GM18498 (cell line): ENCODE measurements around the gene ITPKA.
A peak's percentile ranks its signal among the peaks of the same experiment; 100 is the strongest.

ENCODE experiments used
- ATAC-seq: cut with Tn5 transposase; IDR thresholded peaks from one replicate; pipeline ENCODE4 v1.9.1; 2021; ENCODE audit warnings: mild to moderate bottlenecking, moderate library complexity; ENCODE audit not compliant: unreplicated experiment

The ITPKA gene

GRCh38 chr15:41489641-41490040, 4.0 kb upstream of the ITPKA start:
- no peak for ATAC-seq

DNA sequence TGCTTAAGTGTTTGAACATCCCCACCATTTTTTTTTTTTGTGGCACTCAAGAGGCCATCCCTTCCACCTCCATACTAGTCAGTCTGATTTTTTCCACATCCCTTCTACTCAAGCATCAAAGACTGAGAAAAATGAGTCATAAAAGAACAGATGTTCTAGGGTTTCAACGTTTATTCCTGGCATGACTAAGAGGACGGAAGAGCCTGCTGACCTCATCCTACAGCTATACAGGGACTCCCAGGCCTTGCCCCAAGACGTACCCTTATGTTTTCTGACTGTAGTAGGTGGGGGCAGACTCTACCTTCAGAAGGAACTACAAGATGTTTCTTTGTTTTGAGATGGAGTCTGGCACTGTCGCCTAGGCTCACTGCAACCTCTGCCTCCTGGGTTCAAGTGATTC, 3.3 kb upstream of the ITPKA start:
- no peak for ATAC-seq

GRCh38 chr15:41491889-41492288, 1.8 kb upstream of the ITPKA start:
- no peak for ATAC-seq

DNA sequence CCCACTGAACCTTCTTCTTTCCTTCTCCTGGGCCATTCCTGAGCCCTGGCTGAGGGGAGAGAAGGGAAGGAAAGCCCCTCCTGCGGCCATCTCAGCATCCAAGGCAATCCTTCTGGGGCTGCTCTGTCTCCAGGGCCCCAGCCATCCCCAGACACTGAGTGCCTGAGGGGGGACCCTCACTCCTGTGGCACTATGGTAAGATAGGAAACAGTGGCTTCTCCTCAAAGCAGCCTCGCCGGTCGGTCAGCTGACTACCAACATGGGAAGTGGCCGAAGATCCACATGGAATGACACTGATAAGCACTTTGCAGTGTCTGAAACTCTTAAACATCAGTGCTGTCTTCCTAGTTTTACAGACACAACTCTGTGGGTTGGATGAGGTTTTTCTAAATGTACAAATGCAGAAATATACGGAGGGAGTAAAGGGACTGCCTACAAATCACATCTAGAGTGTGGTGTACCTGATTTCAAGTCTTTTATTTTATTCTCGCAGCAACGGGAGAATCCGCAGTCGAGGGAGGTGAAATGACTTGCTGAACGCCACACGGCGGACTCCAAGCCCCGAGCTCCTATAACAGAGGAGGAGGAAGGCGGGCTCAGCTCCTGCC, 973 bp upstream of the ITPKA start:
- no peak for ATAC-seq

DNA sequence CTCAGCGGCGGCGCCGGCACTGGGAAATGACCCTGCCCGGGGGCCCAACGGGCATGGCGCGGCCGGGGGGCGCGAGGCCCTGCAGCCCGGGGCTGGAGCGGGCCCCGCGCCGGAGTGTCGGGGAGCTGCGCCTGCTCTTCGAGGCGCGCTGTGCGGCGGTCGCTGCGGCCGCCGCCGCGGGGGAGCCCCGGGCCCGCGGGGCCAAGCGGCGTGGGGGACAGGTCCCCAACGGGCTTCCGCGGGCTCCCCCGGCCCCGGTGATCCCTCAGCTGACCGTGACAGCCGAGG, 172 bp downstream of the ITPKA start:
- no peak for ATAC-seq

- ATAC-seq: peak; percentile 17
Measured at GRCh38 chr15:41494190-41494921, 682 bp downstream of the ITPKA start.

GRCh38 chr15:41494922-41495735, 1.5 kb downstream of the ITPKA start:
- ATAC-seq: no peak

DNA sequence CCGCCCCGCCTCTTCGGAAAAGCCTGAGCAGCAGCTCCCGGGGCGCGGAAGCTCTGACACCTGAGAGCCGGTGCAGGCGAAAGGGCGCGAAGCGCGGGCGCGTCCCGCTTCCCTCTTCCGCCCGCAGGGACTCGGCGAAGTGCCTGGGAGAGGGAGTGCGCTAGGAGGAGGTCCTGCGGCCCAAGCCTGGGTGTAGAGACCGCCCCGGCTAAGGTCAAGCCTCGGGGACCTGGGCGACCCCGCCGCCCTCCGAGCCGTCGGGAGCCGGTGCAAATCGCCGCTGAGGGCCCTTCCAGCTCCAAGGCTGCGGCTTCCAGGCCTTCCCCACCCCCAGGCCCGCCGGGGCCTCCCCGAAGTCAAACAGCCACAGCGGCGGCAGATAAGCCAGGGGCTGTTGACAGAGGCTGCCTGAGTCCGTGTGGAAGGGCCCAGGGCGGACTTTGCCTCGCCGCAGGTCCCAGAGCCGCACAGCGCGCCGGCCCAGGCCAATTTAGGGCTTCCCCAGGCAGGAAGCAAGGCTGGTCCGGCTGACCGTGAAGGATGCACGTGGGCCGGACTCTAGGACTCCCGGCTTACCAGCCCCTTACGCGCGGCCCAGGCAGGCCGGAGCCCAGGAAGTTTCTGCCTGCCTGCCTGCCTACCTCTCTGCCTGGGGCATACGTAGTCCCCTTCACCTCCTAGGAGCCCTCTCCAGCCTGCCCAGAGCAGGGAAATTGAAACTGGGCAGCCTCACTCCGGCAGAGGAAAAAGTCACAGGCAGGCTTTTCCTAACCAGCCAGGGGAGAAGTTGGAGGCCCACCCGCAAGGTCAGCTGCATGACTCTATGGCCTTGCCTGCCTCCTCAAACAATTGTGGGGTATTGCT, 2.3 kb downstream of the ITPKA start:
- no peak for ATAC-seq

DNA sequence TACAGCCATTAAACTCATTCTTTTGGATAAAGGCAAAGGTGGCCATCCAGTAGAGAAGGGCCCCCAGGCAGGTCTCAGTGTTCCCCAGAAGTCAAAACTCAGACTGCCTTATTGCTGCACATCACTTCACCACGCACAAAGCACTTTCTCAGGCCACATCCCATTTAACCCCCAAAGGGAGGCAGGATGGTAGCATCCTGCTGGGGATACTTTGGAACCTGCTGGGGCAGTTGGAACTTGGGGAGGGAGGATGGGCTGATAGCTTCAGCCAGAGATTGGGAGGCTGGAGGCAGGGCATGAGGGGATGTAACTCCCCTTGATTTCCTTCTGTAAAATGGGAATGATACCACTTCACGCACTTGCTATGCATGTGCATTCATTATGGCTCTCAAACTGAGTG, 5.0 kb downstream of the ITPKA start:
- ATAC-seq: no peak

DNA sequence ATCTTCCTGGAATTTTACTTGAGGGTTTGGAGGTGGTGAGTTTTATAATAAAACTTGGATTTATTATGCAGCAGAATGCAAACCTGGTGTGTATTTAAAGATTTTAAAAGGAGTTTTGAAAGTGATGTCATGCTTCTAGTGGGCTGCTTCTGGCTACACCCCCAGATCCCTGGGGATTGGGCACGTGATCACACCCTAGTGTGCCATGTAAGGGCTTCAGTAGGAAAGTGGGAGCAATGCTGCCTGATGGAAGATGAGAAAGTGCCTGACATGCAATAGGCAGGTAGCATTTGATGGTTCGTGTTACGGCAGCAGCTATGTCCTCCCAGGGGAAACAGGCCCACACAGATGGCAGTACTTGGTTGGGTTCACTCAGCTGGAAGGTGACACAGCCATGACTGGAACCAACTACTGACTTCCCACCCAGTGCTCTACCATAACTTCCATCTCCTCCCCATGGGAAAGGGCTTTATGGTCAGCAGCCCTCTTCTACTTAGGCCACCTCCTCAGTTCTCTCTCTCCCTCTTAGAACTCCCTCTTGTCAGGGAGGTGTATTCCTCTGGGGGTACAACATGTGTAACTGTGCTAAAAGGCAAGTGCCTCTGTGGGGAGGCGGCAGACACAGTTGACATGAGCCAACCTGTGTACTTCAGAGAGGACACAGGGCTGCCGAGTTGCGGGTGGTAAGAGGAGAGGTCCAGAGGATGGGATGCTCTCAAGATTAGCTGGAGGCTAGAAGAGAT, 5.6 kb downstream of the ITPKA start:
- no peak for ATAC-seq

DNA sequence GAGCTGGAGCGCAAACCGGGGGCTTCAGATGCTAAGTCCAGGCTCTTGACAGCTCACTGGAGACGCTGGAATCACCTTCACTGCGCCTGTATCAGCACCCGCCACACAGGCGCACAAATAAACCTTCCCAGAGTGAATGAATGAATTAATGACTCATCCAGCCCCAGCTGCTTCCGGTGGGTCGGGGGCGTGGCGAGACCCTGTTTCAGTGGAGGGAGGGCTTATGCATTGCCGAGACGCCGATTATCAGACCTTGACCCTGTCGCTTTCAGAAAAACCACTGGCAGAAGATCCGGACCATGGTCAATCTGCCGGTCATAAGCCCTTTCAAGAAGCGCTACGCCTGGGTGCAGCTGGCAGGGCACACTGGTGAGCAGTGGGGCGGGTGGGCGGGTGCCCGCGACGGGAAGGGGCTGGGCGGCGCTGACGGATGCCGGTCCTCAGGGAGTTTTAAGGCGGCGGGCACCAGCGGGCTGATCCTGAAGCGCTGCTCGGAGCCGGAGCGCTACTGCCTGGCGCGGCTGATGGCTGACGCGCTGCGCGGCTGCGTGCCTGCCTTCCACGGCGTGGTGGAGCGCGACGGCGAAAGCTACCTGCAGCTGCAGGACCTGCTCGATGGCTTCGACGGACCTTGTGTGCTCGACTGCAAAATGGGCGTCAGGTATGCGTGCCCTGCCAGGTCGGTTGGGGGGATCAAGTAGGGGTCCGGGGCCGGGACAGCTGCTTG, 7.7 kb downstream of the ITPKA start:
- no peak for ATAC-seq

GRCh38 chr15:41501931-41502794, 8.5 kb downstream of the ITPKA start:
- ATAC-seq: no peak

DNA sequence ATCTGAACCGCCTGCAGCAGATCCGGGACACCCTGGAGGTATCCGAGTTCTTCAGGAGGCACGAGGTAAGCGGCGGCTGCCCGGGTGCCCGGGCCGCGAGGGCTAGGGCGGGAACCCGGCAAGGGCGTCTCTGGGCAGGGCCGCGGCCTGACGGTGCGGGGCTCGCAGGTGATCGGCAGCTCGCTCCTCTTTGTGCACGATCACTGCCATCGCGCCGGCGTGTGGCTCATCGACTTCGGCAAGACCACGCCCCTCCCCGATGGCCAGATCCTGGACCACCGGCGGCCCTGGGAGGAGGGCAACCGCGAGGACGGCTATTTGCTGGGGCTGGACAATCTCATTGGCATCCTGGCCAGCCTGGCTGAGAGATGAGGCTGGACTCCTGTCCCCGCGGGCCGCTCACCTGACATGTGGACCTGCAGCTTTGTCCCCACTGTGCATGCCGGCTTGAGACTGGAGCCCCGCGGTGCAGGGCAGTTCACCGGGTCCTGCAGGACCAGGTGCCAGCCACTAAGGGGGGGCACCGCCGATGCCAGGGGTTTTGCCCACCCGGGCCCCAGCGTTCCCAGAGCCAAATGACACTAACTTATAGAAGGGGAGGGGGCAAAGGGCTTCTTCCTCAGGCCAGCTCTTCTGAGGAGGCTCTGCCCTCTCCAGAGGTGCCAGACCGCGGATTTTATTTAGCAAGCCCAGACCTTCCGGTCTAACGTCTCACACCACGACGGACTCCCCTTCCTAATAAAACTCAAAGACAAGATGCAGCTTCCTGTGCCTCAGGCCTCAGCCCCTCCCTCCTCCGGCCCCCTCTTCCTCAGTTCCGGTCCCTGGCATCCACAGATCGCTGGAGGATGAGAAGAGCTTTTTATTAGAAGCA, 9.4 kb downstream of the ITPKA start:
- no peak for ATAC-seq

GRCh38 chr15:41503669-41504010, 10.0 kb downstream of the ITPKA start:
- no peak for ATAC-seq

- ATAC-seq: no peak
Measured at GRCh38 chr15:41504751-41505492, 11.2 kb downstream of the ITPKA start.

DNA sequence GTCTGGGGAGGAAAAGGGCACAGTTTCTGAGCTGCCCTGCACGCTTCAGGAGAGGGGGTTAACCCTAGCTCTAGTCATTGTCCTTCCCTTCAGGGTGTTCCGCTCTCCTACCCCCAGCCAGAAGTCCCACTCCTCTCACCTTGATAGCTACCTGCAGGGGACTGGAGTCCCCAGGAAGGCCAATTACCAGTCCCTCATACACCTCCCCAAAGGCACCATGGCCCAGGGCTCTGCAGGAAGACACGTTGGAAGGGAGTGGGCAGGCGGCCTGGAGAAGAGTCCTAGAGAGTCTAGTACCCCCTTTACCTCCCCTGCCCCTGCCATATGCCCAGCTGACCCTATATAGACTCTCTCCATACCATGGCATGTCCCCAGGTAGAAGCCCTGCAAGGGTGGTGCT, 12.1 kb downstream of the ITPKA start:
- no peak for ATAC-seq

GRCh38 chr15:41506796-41507341, 13.2 kb downstream of the ITPKA start:
- ATAC-seq: no peak
